Measurements from ENCODE around the gene ZNF445.
"Not testable (repeated sequence)": the region's sequence is repeated elsewhere in the genome, so short reads cannot be mapped to it uniquely, and the experiment has no call there.

Gene ZNF445

GRCh38 chr3:44398853-44399252 is 78.6 kb downstream of the ZNF445 start:
- no peak for DNase-seq (ENCODE audit: low read depth)

- not testable (repeated sequence) for DNase-seq (ENCODE audit: low read depth)
These were observed 79.2 kb downstream of the ZNF445 start for GRCh38 chr3:44398271-44398670.

GRCh38 chr3:44396200-44397171 is 81.0 kb downstream of the ZNF445 start:
- no peak for DNase-seq (ENCODE audit: low read depth)

DNA sequence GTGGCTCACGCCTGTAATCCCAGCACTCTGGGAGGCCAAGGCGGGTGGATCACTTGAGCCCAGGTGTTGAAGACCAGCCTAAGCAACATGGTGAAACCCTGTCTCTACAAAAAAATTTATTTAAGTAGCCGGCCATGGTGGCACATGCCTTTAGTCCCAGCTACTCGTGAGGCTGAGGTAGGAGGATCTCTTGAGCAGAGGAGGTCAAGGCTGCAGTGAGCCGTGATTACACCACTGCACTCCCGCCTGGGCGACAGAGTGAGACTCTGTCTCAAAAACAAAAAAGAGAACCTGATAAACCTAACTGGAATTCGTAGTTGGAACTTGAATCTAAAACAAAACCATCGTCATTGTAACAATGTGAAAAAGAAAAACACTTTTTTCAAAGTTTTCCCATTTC is 81.8 kb downstream of the ZNF445 start:
- DNase-seq (ENCODE audit: low read depth): no peak

GRCh38 chr3:44392489-44392888 is 85.0 kb downstream of the ZNF445 start:
- no peak for DNase-seq (ENCODE audit: low read depth)

DNA sequence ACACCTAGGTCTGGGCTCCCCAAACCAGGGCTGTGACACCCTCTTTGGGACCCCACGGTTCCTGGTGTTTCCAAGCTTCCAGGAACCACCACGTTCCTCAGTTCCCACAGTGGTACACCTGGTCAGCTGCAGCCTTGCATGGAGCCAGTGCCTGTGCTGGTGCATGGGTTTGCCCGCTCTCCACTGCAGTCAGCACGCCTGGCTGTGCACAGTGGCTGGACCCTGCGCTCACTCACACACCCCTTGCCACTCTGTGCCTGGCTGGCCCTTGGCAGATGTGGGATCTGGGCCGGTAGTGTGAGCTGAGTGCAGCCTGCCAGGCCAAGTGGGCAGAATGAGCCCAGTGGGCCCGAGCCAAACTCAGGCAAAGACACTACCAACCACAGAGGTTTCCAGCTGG is 90.1 kb downstream of the ZNF445 start:
- DNase-seq (ENCODE audit: low read depth): no peak

Data from stimulated activated CD4-positive, alpha-beta T cell treated with anti-CD3 and anti-CD28 coated beads, Interleukin-2, amount 100 ng/mL, for 4 hours (primary cell).